Spleen (tissue), 7 donors: ENCODE measurements around the gene BZW2.

Experiments used
- POLR2A ChIP-seq, 3 donors: fragments of 450-650 bp; IDR thresholded peaks; one replicate each; pipeline ENCODE4 v1.5.1; 2017; ENCODE audit warnings: antibody characterized with exemption in 3 of 3, mild to moderate bottlenecking in 1 of 3
- TF ChIP-seq, protein P1 (sequence below), 11 experiments: fragments of 200-600 bp in 7 of 11; fragments of 450-650 bp in 4 of 11; sonication (generic) in 4 of 11; IDR thresholded peaks in 8 of 11; conservative IDR thresholded peaks in 3 of 11; 1 replicate in 7 of 11; 2 replicates in 4 of 11; pipeline versions ENCODE4 v1.4.0 to v1.8.0; 2016 to 2021; ENCODE audit warnings: antibody characterized with exemption in 11 of 11, inconsistent platforms in 4 of 11, mild to moderate bottlenecking in 1 of 11
- donor health status: DM: no; HTN: no; CAD: no; lungs with moderate emphysema.
- donor health status: DM: no; HTN: no; CAD: no.
- donor health status: DM: no; HTN: no; CAD: no.

DNA sequence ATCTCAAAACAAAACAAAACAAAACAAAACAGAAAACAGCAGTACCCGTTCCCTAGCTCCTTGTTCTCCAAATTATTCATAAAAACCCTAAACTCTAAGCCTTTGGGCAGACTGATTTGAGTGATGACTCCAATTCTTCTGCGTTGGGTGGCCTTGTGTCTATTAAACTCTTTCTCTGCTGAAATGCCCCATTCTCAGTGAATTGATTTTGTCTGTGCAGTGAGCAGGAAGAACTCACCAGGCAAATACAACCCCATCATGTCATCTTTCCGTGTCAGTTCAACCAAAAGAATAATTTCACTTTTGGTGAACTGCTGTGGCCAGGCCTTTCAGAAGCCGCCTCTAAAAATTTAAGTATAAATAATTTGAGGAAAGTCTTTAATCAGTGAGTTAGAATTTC is 89.0 kb downstream of the BZW2 start:
- TF ChIP-seq, protein P1, sequence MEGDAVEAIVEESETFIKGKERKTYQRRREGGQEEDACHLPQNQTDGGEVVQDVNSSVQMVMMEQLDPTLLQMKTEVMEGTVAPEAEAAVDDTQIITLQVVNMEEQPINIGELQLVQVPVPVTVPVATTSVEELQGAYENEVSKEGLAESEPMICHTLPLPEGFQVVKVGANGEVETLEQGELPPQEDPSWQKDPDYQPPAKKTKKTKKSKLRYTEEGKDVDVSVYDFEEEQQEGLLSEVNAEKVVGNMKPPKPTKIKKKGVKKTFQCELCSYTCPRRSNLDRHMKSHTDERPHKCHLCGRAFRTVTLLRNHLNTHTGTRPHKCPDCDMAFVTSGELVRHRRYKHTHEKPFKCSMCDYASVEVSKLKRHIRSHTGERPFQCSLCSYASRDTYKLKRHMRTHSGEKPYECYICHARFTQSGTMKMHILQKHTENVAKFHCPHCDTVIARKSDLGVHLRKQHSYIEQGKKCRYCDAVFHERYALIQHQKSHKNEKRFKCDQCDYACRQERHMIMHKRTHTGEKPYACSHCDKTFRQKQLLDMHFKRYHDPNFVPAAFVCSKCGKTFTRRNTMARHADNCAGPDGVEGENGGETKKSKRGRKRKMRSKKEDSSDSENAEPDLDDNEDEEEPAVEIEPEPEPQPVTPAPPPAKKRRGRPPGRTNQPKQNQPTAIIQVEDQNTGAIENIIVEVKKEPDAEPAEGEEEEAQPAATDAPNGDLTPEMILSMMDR (IDR thresholded peaks at IDR 0.05 in 8 of 11, conservative IDR thresholded peaks at IDR 0.05 in 3 of 11), result no peak
- TF ChIP-seq POLR2A (IDR thresholded peaks at IDR 0.05), result no peak
